T-helper 1 cell (primary cell): ENCODE measurements around the gene ZSCAN1.

Experiments
- DNase-seq, 5 donors: peaks; one replicate each; pipeline ENCODE4 v3.0.0-alpha.2; 2012 to 2020

Gene ZSCAN1

GRCh38 chr19:58084596-58085347 is 50.9 kb downstream of the ZSCAN1 start:
- DNase-seq = no peak

- no peak for DNase-seq
Measured at GRCh38 chr19:58085348-58085875, 51.6 kb downstream of the ZSCAN1 start.

- DNase-seq = no peak
Measured at GRCh38 chr19:58086825-58087710, 53.2 kb downstream of the ZSCAN1 start.

- no peak for DNase-seq
Measured at GRCh38 chr19:58088521-58089052, 54.8 kb downstream of the ZSCAN1 start.

GRCh38 chr19:58089846-58090245 is 56.0 kb downstream of the ZSCAN1 start:
- DNase-seq = no peak

- DNase-seq = no peak
Measured at GRCh38 chr19:58091251-58091995, 57.6 kb downstream of the ZSCAN1 start.

GRCh38 chr19:58093071-58093470 is 59.2 kb downstream of the ZSCAN1 start:
- no peak for DNase-seq

GRCh38 chr19:58095328-58095727 is 61.5 kb downstream of the ZSCAN1 start:
- DNase-seq = no peak

- DNase-seq = no peak
Measured at GRCh38 chr19:58096884-58097283, 63.1 kb downstream of the ZSCAN1 start.

- DNase-seq = no peak
Measured at GRCh38 chr19:58097349-58097748, 63.5 kb downstream of the ZSCAN1 start.

GRCh38 chr19:58097781-58098681 is 64.2 kb downstream of the ZSCAN1 start, which contains the start of gene ZSCAN18:
TSS of gene ZSCAN18 (minus strand) at chr19:58098231. CDS start at chr19:58090267, 7,964 bp downstream.
- peak; percentile 79 to 98 (median 95) for DNase-seq

- no peak for DNase-seq
Measured at GRCh38 chr19:58098682-58098998, 64.8 kb downstream of the ZSCAN1 start.
